ENCODE measurements around the gene RARG.
"Not testable (repeated sequence)": the region's sequence is repeated elsewhere in the genome, so short reads cannot be mapped to it uniquely, and the experiment has no call there.

- TF ChIP-seq CTCF, POLR2A, POLR2AphosphoS5 (IDR thresholded peaks at IDR 0.05): not testable (repeated sequence)
These were observed 69.0 kb downstream of the RARG start for GRCh38 chr12:53163008-53163407.

All from transverse colon (tissue), 4 donors.